Gastroesophageal sphincter (tissue), 3 donors: ENCODE measurements around the gene SPATS2L.

Experiments
- EP300 ChIP-seq: sonication (generic); formaldehyde crosslinking; IDR thresholded peaks from one replicate; pipeline ENCODE4 v1.6.1; 2017; ENCODE audit warnings: antibody characterized with exemption, mild to moderate bottlenecking
- POLR2A ChIP-seq, 2 donors: fragments of 450-650 bp; IDR thresholded peaks; one replicate each; pipeline ENCODE4 v1.6.1; 2017; ENCODE audit warnings: antibody characterized with exemption in 2 of 2, mild to moderate bottlenecking in 2 of 2, moderate library complexity in 1 of 2
- POLR2AphosphoS5 ChIP-seq: sonication (generic); formaldehyde crosslinking; IDR thresholded peaks from one replicate; pipeline ENCODE4 v1.6.1; 2017; ENCODE audit warnings: antibody characterized with exemption
- TF ChIP-seq, protein P1 (sequence below), 4 experiments: fragments of 200-600 bp in 2 of 4; fragments of 450-650 bp in 2 of 4; sonication (generic) in 1 of 4; IDR thresholded peaks; one replicate each; pipeline ENCODE4 v1.5.1; 2017 to 2019; ENCODE audit warnings: antibody characterized with exemption in 4 of 4, mild to moderate bottlenecking in 2 of 4, moderate library complexity in 2 of 4

DNA sequence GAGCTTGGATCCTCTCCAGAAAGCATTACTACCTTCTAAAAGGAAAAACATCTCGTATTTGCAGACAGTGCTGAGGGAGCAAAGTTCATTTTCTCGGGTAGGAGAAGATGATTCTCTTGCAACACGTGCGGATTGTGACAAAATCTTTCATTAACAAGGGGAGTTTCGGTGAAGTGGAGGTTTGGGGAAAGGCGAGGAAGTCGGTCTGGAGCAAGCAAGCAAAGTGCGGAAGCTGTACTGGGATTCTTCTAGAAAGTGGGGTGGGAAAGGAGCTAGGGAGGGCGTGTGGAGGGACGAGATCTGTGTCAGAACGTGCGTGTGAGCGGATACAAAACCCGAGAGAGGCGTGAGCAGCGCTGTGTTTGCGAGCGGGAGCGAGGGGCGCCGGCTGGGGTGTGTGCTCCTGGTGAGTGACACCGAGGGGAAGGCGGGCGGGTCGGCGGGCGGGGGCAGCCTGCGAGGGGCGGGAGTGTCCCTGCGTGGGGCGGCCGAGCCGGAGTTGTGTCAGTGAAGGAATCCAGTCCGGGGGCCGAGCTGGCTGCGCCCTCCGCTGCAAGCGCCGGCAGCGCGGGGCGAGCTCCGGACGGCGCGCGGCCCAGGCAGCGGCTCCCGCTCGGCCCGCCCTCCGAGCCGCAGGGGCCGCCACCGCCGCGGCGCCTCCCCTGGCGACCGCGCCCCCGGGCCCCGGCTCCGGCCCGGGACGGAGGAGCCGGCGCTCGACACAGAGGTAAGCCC is at the start of gene SPATS2L:
- TF ChIP-seq POLR2A (IDR thresholded peaks at IDR 0.05), result peak; percentile 17 to 46
- TF ChIP-seq, protein P1, sequence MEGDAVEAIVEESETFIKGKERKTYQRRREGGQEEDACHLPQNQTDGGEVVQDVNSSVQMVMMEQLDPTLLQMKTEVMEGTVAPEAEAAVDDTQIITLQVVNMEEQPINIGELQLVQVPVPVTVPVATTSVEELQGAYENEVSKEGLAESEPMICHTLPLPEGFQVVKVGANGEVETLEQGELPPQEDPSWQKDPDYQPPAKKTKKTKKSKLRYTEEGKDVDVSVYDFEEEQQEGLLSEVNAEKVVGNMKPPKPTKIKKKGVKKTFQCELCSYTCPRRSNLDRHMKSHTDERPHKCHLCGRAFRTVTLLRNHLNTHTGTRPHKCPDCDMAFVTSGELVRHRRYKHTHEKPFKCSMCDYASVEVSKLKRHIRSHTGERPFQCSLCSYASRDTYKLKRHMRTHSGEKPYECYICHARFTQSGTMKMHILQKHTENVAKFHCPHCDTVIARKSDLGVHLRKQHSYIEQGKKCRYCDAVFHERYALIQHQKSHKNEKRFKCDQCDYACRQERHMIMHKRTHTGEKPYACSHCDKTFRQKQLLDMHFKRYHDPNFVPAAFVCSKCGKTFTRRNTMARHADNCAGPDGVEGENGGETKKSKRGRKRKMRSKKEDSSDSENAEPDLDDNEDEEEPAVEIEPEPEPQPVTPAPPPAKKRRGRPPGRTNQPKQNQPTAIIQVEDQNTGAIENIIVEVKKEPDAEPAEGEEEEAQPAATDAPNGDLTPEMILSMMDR (IDR thresholded peaks at IDR 0.05), result no peak
- TF ChIP-seq POLR2AphosphoS5, result peak; percentile 48
- TF ChIP-seq EP300, result no peak
